ENCODE results near the gene OSGIN1. TPM values are rescaled to one million over a fixed set of nuclear protein-coding genes. Genes with fewer than 3 reads are reported as not detected.
A peak's percentile ranks its signal among the peaks of the same experiment; 100 is the strongest.
"Not testable (repeated sequence)": the region's sequence is repeated elsewhere in the genome, so short reads cannot be mapped to it uniquely, and the experiment has no call there.

Gene OSGIN1
- total RNA-seq, 1 experiment from 2014 or later: 0.13 TPM

DNA sequence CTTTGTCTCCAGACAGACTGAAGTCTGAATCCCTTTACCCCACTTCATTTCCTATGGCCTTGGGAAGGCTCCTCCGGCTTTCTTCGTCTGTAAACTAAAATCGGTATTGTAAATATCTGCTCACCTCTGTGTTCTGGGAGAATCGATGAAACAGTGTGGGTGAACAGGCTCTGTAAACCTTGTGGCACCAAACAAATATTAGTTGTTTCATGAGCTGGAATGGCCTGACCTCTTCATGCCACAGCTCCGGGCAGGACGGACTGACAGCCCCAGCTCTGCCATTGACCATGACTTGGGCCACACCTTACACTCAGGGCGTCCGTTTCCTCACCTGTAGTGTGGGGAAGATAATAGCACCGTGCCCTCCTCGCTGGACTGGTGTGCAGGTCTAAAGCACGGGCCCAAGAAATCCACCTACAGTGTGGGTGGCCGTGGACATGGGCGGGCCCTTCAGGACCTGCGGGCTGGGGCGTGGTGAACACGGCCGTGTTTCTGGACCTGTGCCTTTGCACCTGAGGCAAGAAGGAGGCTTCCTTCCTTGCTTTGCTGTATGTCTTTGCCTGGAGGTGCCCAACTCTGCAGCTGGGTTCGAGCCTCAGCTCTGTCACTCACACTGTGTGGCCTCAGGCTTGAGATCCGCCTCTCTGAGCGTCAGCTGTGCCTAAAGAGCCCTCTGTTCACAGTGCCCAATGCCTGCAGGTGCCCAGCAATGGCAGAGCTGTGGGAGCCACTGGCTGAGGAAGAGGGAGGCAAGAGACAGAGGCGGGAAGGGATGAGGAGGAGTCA, 6.1 kb upstream of the OSGIN1 start:
- Histone ChIP-seq H3K4me3 (no peak overlapping the region), H3K27me3 (no peaks in the 10 kb centered on the region), H3K9me3 (no peaks in the 10 kb centered on the region), H3K36me3 (no peaks in the 10 kb centered on the region)
- no peak for DNase-seq

DNA sequence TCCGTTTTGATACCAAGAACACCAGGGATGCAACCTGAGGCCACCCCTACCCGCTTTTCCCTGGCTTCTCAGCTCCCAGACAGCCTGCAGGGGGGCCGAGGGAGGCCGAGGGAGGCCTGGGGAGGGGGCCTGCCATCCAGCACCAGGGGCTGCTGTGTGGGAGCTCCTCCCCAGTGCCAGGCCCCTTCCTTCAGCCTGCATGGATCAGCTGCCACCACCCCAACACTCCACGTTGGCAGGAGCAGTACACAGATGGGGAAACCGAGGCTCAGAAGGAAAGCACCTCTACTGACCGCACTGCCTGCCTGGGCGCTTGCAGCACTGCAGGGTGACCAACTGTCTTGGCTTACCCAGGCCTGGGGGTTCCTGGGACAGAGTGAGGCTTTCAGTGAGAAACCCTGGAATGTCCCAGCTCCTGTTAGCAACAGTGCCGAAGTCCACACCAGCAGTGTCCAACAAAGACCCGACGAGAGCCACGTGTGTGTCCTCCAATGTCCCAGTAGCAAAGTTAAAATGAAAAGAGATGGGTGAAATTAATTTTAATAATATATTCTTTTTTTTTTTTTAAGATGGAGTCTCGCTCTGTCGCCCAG, 5.3 kb upstream of the OSGIN1 start:
- Histone ChIP-seq H3K9me3 (no peaks in the 10 kb centered on the region), H3K36me3 (no peaks in the 10 kb centered on the region), H3K4me3 (no peak overlapping the region), H3K27me3 (no peaks in the 10 kb centered on the region)
- no peak for DNase-seq

- DNase-seq: no peak
- H3K36me3 ChIP-seq: no peaks in the 10 kb centered on the region
Observed at GRCh38 chr16:83948914-83949723, 3.9 kb upstream of the OSGIN1 start.

DNA sequence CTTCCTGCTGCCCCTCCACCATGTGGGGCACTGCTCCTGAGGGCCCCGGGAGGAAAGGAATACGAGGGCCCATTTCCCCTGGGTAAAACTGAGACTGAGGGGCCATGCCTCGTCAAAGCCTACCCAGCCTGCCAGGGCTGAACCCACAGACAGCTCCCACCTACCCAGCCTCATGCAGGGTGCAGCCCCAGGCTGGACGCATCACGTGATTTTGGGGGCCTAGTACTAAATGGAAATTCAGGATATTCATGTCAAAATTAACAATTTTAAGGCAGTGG, 3.4 kb upstream of the OSGIN1 start:
- Histone ChIP-seq H3K27me3 (no peaks in the 10 kb centered on the region), H3K9me3 (no peaks in the 10 kb centered on the region), H3K4me3 (no peak overlapping the region), H3K36me3 (no peaks in the 10 kb centered on the region)
- no peak for DNase-seq

More at GRCh38 chr16:83948914-83949723, 3.9 kb upstream of the OSGIN1 start:
- Histone ChIP-seq H3K9me3 (no peaks in the 10 kb centered on the region), H3K27me3 (no peaks in the 10 kb centered on the region), H3K4me3 (no peak overlapping the region)

DNA sequence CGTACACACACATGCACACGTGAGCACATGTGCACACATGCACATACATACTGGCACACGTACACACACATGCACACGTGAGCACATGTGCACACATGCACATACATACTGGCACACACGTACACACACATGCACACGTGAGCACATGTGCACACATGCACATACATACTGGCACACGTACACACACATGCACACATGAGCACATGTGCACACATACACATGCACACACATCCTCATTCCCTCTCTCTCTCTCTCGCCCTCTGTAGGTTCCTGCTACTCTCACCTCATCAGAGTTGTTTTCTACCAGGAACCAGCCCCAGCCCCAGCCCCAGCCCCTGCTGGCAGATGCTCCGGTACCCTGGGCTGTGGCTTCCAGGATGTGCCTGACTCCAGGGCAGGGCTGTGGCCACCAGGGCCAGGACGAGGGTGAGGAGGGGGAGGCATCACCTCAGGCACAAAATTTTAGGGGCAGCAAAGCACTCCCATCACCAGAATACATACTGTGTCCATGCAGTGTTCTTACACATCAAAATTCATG, 2.1 kb upstream of the OSGIN1 start:
- H3K27me3 ChIP-seq: not testable (repeated sequence)

GRCh38 chr16:83951544-83951943, 1.5 kb upstream of the OSGIN1 start:
- H3K36me3 ChIP-seq: no peaks in the 10 kb centered on the region
- no peaks in the 10 kb centered on the region for H3K9me3 ChIP-seq
- no peaks in the 10 kb centered on the region for H3K27me3 ChIP-seq
- no peak for DNase-seq
- H3K4me3 ChIP-seq: no peak overlapping the region

More for the DNA sequence above, 2.1 kb upstream of the OSGIN1 start:
- H3K4me3 ChIP-seq, H3K9me3 ChIP-seq, H3K36me3 ChIP-seq, DNase-seq: not testable (repeated sequence)

DNA sequence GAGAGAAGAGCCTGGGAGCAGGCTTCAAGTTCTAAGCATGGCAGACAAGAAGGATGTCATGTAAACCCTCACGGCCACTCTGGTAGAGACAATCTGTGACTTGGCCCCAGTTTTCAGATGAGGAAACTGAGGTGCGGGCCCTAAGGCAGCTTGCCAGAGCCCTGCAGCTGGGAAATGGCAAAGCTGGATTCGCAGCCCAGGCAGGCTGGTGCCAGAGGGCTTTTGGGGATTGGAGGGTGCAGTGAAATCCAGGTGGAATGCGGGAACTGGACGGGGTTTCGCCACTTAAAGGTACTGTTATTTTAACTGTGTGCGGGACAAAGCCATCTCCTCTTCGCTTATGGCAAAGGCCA, 477 bp upstream of the OSGIN1 start:
- H3K9me3 ChIP-seq: no peaks in the 10 kb centered on the region
- H3K36me3 ChIP-seq: no peaks in the 10 kb centered on the region
- H3K4me3 ChIP-seq: peak overlapping the region; percentile 57
- H3K27me3 ChIP-seq: no peaks in the 10 kb centered on the region
- DNase-seq: peak; percentile 62

- no peaks in the 10 kb centered on the region for H3K36me3 ChIP-seq
- no peak for DNase-seq
- no peaks in the 10 kb centered on the region for H3K9me3 ChIP-seq
- H3K27me3 ChIP-seq: no peaks in the 10 kb centered on the region
- peak overlapping the region; percentile 57 for H3K4me3 ChIP-seq
Observed at GRCh38 chr16:83953796-83954576, 946 bp downstream of the OSGIN1 start.

DNA sequence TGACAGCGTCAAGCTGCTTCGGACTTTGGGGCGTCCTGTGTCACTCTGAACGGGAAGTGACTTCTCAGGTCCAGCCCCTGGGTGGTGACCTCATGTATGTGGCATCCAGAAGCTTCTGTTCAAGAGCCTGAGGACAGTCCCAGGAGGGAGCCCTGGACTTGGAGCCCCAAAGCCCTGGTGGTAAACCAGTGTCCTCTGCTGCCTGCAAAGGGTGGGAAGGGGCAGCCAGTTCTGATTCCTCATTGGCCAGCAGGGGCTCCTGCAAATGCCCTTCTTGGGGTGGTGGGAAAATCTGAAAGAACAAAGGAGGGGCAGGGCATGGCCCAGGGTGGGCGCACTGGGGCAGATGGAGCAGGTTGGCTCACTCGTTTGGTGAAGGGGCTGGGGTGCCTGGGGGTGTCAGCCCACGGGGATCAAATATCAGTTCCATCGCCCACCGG, 1.6 kb downstream of the OSGIN1 start:
- Histone ChIP-seq H3K4me3 (no peak overlapping the region; the same call in 1 of the 2 replicates), H3K36me3 (no peaks in the 10 kb centered on the region), H3K27me3 (no peaks in the 10 kb centered on the region), H3K9me3 (no peaks in the 10 kb centered on the region)
- peak; percentile 15 for DNase-seq

GRCh38 chr16:83955218-83956130, 2.4 kb downstream of the OSGIN1 start:
- no peak overlapping the region for H3K4me3 ChIP-seq
- DNase-seq: no peak
- H3K9me3 ChIP-seq: no peaks in the 10 kb centered on the region
- no peaks in the 10 kb centered on the region for H3K36me3 ChIP-seq
- no peaks in the 10 kb centered on the region for H3K27me3 ChIP-seq

DNA sequence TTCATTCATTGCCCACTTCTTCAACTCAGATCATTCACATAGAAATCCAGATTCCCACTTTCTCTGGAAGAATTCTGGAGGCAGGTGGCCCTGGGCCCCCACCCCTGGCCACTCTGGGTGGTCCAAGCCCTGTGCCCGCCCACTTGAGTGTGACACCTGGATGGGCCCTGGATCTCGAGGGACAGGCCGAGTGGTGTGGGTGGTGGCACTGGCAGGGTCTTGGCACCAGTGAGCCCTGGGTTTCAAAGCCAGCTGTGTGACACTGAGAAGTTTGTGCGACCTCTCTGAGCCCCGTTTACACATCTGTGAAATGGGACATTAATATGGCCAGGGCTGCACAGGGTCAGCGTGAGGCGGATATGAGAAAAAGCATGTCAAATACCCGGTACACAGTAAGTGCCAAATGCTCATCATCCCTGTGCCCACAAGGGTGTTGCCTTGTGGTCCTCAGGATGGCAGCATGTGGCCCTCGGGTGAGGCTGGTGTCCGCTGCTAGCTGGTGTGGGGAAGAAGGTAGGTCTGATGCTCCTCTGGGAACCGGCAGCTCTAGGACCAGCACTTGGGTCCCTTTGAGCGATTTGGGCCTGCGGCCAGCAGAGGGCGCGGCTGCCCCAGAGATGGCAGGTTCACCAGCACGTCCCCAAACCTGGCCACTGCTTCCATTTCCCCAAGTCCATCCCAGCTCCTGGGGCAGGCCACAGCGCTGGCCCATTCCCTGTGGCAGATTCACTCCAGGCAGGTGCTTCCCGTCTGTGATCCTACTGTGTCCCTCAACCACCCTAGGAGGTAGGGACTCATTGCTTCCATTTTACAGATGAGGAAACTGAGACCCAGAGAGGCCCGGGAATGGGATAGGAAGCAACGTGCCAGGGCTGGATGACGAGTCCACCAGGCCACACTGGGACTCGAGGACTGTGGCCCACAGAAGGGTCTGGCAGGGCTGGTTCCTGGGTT, 3.6 kb downstream of the OSGIN1 start:
- no peaks in the 10 kb centered on the region for H3K36me3 ChIP-seq
- H3K9me3 ChIP-seq: no peaks in the 10 kb centered on the region
- no peaks in the 10 kb centered on the region for H3K27me3 ChIP-seq
- H3K4me3 ChIP-seq: no peak overlapping the region
- peak; percentile 43 for DNase-seq

DNA sequence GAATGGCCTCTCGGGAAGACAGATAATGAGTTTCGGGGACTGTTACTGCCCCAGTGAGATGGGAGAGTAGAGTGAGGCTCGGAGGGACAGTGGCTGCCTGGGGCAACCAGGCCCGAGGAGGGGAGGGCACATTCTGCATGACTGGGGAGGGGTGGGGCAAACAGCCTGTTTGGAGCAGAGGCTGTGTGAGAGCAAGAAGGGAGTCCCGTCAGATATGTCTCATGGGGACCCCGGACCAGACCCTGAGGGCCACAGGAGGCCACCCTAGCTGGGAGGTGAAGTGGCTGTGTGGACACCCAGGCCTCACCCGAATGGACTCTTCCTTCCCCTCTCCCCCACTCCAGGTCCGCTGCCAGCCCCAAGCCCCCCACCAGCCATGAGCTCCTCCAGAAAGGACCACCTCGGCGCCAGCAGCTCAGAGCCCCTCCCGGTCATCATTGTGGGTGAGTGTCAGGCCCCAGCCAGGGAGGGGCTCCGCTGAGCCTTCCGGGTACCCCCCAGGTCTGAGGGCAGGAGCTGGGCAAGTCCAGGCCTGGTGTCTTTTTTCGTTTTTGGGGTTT, 4.3 kb downstream of the OSGIN1 start:
- no peaks in the 10 kb centered on the region for H3K27me3 ChIP-seq
- H3K36me3 ChIP-seq: no peaks in the 10 kb centered on the region
- no peak for DNase-seq
- no peaks in the 10 kb centered on the region for H3K9me3 ChIP-seq
- H3K4me3 ChIP-seq: no peak overlapping the region

GRCh38 chr16:83958137-83958845, 5.3 kb downstream of the OSGIN1 start:
- H3K4me3 ChIP-seq: no peak overlapping the region
- H3K36me3 ChIP-seq: no peaks in the 10 kb centered on the region
- no peak for DNase-seq

More at GRCh38 chr16:83958137-83958845, 5.3 kb downstream of the OSGIN1 start:
- H3K27me3 ChIP-seq: no peaks in the 10 kb centered on the region
- no peaks in the 10 kb centered on the region for H3K9me3 ChIP-seq

Data from MG63 (cell line).